ENCODE measurements around the gene OR10H4. TPM values are rescaled to one million over a fixed set of nuclear protein-coding genes. Genes with fewer than 3 reads are reported as not detected.
"Not testable (repeated sequence)": the region's sequence is repeated elsewhere in the genome, so short reads cannot be mapped to it uniquely, and the experiment has no call there.

Gene OR10H4
- total RNA-seq, 1 donor from 2014 or later = not detected

GRCh38 chr19:15937771-15938170 is 11.0 kb upstream of the OR10H4 start:
- DNase-seq (ENCODE audit: low spot score) = no peak

DNA sequence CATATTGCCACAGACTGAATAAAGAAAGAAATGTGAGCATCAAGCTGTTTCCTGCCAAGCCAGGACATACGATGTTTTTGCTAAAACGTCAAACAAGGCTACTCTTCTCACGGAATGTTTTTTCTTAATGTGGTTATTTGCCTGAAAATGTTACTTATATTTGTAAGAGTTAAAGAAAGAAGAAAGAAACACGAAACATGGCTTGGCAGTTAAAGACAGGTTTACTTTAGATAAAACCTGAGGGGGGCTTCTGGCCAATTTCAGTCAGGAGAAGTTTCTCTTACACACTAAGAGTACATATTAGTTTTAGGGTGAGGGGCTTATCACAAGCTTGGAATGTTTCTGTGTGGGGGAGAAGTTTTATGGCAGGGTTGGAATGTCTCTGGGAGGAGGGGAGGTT is 4.4 kb upstream of the OR10H4 start:
- no peak for DNase-seq (ENCODE audit: low spot score)

DNA sequence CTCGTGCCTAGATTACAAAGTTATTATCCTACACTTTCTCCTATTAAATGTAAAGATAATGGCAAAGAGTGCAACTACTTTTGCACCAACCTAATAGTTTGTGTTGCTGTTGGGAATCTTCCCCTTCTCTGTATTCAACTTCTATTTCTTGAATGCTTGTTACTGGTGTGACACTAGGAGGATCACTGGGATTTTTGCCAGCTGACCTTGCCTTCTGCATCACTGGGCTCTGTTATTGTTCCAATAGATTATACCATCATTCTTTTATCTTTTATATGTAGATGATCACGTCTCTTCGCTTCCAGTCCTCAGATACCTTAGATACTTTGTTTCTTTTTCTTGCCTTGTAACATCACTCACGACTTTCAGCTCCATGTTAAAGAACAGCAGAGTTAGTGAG is 3.5 kb upstream of the OR10H4 start:
- no peak for DNase-seq (ENCODE audit: low spot score)

GRCh38 chr19:15954820-15955219 is 6.0 kb downstream of the OR10H4 start:
- no peak for DNase-seq (ENCODE audit: low spot score)

- DNase-seq (ENCODE audit: low spot score) = no peak
Observed at GRCh38 chr19:15962319-15962718, 13.5 kb downstream of the OR10H4 start.

DNA sequence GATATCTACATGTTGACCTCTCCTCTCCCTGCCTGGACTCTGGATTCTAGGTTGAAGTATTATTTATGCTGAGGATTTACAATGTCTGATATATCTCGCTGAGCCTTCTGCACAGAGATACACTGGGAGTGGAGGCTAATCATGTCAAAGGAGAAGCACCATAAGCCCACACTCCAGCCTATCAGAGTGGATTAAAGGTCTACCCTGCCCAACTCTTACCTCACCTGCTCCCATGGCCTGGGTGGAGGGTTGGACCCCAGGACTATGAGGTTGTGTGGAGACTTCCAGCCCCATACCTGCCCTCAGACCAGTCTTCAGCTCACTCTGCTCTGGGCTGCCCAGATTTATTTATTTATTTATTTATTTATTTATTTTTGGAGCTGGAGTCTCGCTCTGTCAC is 15.4 kb downstream of the OR10H4 start:
- no peak for DNase-seq (ENCODE audit: low spot score)

GRCh38 chr19:15971224-15971780 is 22.5 kb downstream of the OR10H4 start:
- DNase-seq (ENCODE audit: low spot score) = no peak

GRCh38 chr19:15972043-15972442 is 23.2 kb downstream of the OR10H4 start:
- not testable (repeated sequence) for DNase-seq (ENCODE audit: low spot score)

GRCh38 chr19:15974856-15975255 is 26.0 kb downstream of the OR10H4 start:
- DNase-seq (ENCODE audit: low spot score) = no peak

DNA sequence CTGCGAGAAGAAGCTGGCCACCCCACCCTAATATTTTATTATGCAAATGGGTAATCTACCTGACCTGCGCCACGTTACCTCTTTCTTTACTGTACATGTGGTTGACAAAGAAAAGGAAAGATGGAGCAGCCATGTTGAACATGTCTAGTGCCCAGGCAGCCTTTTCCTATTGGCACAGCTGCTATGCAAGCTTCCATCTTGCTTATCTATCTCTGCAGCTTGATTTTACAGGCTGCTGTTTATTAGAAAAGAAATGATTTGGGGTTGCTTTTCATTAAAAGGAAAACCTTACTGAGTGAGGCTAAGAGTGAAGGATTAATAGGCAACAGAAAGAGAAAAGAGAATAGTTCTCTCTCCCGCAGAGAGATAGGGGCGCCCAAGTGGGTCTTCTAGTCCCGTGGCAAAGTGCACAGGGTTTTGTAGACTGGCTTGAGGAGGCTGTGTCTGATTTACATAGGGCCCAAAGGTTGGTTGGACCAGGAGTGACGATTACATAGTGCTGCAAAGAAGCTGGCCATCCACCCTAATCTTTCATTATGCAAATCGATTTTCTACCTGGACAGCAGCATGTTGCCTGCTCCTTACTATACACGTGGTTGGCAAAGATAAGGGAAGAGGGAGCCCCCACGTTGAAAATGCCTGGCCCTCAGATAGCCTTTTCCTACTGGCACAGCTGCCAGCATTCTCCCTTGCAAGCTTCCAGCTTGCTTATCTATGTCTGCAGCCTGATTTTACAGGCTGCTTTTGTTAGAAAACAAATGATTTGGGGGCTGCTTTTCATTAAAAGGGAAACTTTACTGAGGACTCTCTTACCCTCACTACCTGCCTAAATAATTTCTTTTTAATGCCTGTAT is 28.3 kb downstream of the OR10H4 start:
- no peak for DNase-seq (ENCODE audit: low spot score)

DNA sequence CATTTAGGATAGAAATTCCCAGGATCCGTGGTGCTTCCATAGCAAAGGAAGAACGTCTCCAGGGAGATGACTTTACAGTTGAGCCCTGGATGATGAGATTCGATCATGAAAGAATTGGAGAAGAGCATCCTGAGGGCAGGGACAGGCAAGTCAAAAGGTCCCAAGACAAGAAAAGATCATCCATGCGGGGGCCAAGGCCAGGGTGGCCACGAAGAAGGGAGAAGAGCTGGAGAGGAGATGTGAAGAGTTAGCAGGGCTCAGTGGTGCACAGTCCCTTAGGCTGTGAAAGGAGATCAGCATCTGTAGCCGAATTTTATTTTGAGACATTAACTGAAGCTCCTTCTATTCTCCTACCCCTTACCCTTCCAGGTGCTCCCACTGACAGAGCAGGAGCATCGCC is 28.9 kb downstream of the OR10H4 start:
- DNase-seq (ENCODE audit: low spot score) = no peak

DNA sequence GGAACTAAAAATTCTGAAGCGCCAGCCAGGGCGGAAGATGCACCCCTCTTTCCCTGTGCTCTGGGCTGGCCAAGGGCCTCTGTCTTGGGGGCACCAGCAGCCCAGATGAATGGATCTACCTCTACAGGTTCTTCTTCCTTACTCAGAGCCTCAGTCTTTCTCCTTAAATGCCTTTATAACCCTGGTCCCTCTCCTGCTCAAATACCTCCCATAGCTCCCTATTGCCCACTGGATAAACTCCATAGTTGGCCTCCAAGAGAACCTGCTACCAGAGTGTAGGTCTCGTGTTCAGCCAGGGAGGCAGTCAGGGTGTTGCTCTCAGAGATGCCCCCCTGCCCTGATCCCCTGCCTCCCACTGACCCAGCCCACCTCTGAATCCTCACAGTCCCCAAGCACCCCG is 30.5 kb downstream of the OR10H4 start:
- no peak for DNase-seq (ENCODE audit: low spot score)

DNA sequence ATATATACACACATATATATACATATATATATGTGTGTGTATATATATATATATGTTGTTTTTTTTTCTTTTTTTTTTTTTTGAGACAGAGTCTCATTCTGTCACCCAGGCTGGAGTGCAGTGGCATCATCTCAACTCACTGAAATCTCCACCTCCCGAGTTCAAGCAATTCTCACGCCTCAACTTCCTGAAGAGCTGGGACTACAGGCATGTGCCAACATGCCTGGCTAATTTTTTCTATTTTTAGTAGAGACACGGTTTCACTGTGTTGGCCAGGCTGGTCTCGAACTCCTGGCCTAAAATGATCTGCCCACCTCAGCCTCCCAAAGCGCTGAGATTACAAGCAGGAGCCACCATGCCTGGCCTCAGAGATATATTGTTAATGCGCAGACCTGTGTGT is 37.0 kb downstream of the OR10H4 start:
- DNase-seq (ENCODE audit: low spot score) = not testable (repeated sequence)

GRCh38 chr19:15986701-15987100 is 37.9 kb downstream of the OR10H4 start:
- no peak for DNase-seq (ENCODE audit: low spot score)

DNA sequence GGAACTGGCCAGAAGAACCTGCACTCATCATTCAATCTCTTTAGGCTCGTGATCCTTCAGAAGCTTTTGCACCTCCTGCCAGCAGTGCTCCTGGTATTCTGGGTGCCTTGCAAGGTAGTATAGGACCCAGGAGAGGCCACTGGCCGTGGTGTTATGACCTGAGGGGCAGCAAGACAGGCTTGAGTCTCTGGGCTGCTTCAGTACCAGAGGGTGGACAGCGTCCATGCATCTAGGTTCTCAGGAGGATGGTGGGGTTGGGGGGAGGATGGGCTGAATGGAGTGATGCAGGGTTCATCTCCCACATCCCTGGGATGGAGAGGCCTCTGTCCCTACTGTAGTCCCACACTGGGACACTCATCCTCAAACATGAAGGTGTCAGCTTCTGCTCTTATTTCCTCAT is 41.1 kb downstream of the OR10H4 start:
- no peak for DNase-seq (ENCODE audit: low spot score)

DNA sequence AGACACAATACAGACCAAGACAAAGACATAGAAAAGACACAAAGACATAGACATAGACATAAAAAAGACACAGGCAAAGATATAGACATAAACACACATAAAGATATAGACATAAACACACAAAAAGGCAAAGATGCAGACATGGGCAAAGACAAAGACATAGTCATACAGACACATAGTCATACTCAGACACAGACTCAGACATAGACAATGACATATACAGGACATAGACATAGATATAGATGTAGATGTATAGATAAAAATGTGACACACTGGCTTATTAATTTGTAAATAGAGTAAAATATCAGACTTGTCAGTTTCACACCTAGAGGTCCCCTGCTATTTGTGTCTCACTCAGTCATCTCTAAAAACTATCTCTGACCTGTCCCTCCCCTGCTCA is 42.8 kb downstream of the OR10H4 start:
- no peak for DNase-seq (ENCODE audit: low spot score)

- no peak for DNase-seq (ENCODE audit: low spot score)
Observed at GRCh38 chr19:15992014-15992413, 43.2 kb downstream of the OR10H4 start.

- DNase-seq (ENCODE audit: low spot score) = no peak
Observed at GRCh38 chr19:15995536-15995935, 46.7 kb downstream of the OR10H4 start.

DNA sequence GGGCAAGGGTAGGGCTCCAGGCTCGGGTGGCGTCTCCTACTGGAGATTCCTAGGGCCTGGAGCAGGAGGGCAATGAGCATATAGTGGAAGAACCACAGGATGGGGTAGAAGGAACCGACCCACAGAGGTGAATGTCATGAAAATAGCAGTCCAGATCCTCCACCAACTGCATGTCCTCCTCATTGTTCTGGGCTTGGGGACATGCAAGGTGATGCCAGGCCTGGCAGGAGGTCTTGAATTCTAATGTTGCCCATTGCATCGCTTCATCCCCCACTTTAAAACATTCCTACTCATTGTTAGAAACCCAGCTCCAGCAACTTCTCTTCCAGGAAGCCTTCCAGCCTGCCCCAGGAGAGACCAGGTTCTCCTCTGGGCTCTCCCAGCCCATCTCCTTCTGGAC is 49.4 kb downstream of the OR10H4 start:
- DNase-seq (ENCODE audit: low spot score) = peak; percentile 35

Measured in mesenteric fat pad (tissue), 1 donor.